Adrenal gland (tissue), 12 donors: Measurements from ENCODE around the gene RPL5. TPM values are rescaled to one million over a fixed set of nuclear protein-coding genes. Genes with fewer than 3 reads are reported as not detected.

Experiments used
- DNase-seq, 7 donors: peaks; one replicate each; pipeline ENCODE4 v3.0.0-alpha.2; 2019 to 2020
- H3K27ac ChIP-seq, 5 donors: fragments of 200-600 bp; sonication (generic) in 4 of 5; 1 replicate in 3 of 5; 2 replicates in 2 of 5; pipeline versions ENCODE4 v1.5.1 to v1.8.0; 2016 to 2020; ENCODE audit warnings: mild to moderate bottlenecking in 1 of 5
- H3K27me3 ChIP-seq: fragments of 200-600 bp; 2 replicates; pipeline ENCODE4 v1.8.0; 2021
- H3K36me3 ChIP-seq, 2 donors: fragments of 200-600 bp; replicated peaks in 1 of 2; 1 replicate in 1 of 2; 2 replicates in 1 of 2; pipeline versions ENCODE4 v1.5.1 to v1.8.0; 2018 to 2022
- H3K4me1 ChIP-seq, 2 donors: fragments of 200-600 bp; replicated peaks in 1 of 2; 1 replicate in 1 of 2; 2 replicates in 1 of 2; pipeline versions ENCODE4 v1.5.1 to v1.8.0; 2018 to 2021
- H3K4me3 ChIP-seq, 4 donors: fragments of 200-600 bp; sonication (generic) in 3 of 4; one replicate each; pipeline ENCODE4 v1.5.1; 2016 to 2018
- H3K9me3 ChIP-seq, 3 donors: fragments of 200-600 bp; sonication (generic) in 1 of 3; replicated peaks in 1 of 3; 1 replicate in 2 of 3; 2 replicates in 1 of 3; pipeline versions ENCODE4 v1.5.1 to v1.8.0; 2016 to 2021
- CTCF ChIP-seq, 6 experiments: fragments of 450-650 bp in 4 of 6; fragments of 200-600 bp in 2 of 6; sonication (generic) in 1 of 6; IDR thresholded peaks; 1 replicate in 5 of 6; 2 replicates in 1 of 6; pipeline versions ENCODE4 v1.5.1 to v1.8.0; 2016 to 2021; ENCODE audit warnings: antibody characterized with exemption in 6 of 6, mild to moderate bottlenecking in 2 of 6, moderate library complexity in 1 of 6
- POLR2A ChIP-seq, 2 donors: fragments of 450-650 bp; IDR thresholded peaks; one replicate each; pipeline ENCODE4 v1.6.1; 2017; ENCODE audit warnings: antibody characterized with exemption in 2 of 2, mild to moderate bottlenecking in 2 of 2, moderate library complexity in 1 of 2
- WGBS, 4 donors: extraction: QIAGEN DNeasy Blood & Tissue Kit in 2 of 4; methylation state at CpG; one replicate each; pipeline versions ENCODE4 v1.1.5 to v1.1.7; 2013 to 2017; 5-methylcytosine and 5-hydroxymethylcytosine counted together
- intact Hi-C, 2 donors: fragments of 100-400 bp; cut with DNase I; formaldehyde crosslinking; loops; one replicate each; pipeline versions ENCODE4 v1.14.1 to v1.15.0; 2022 to 2023
- polyA plus RNA-seq, 3 donors: library from polyadenylated mRNA; stranded (reverse); fragments of 200-250 nt in 2 of 3; fragments of 350-450 nt in 1 of 3; fragmentation: Illumina TruSeq in 1 of 3; extraction: RNeasy Lipid Tissue Mini Kit (QIAGEN cat#74804) in 1 of 3; gene quantifications; one replicate each; pipeline ENCODE4 v1.2.3, GENCODE V29; 2013 to 2014
- total RNA-seq, 9 donors: library from RNA; depleted of rRNA in 4 of 9; stranded (reverse); fragments of >200 nt in 4 of 9; fragments of 120-200 nt in 1 of 9; fragmentation: NEBNext Ultra II Directional in 1 of 9; extraction: Animal tissue kit (Norgen Biotek cat#: 25700) in 1 of 9; gene quantifications; one replicate each; pipeline versions ENCODE4 v1.1.0 to v1.2.4, GENCODE V29; 2013 to 2023
- donor health status: healthy with polysubstance abuse.
- donor health status: Bipolar disorder and iron deficiency.
- donor health status: DM: yes; HTN: yes; CAD: no.
- donor health status: DM: no; HTN: no; CAD: no.
- donor health status: DM: no; HTN: no; CAD: no.
- donor health status: DM: yes; HTN: yes; CAD: no.

RPL5 gene
- total and polyA plus RNA-seq, 12 donors, result 659 to 5,145 (median 1,306) TPM

GRCh38 chr1:92831368-92831761 lies 475 bp upstream of the RPL5 start:
- no peak for TF ChIP-seq POLR2A (IDR thresholded peaks at IDR 0.05)
- TF ChIP-seq CTCF (IDR thresholded peaks at IDR 0.05), result no peak
- no peaks in the 10 kb centered on the region for H3K9me3 ChIP-seq
- 25 to 50% (median 41%) methylated on average over 3 to 4 of the region's 4 CpGs for WGBS, 4 donors
- intact Hi-C loops, result no loop called here
- H3K4me3 ChIP-seq, result peak overlapping the region in 1 of 4 donors; percentile 72
- peak in 1 of 7 donors; percentile 26 for DNase-seq
- H3K4me1 ChIP-seq, result peaks cover 16 to 27% of the 10 kb centered on the region in 2 donors
- no peaks in the 10 kb centered on the region for H3K27me3 ChIP-seq
- H3K27ac ChIP-seq, result no peak overlapping the region
- H3K36me3 ChIP-seq, result peaks cover 0 to 23% of the 10 kb centered on the region in 2 donors

- H3K27me3 ChIP-seq, result no peaks in the 10 kb centered on the region
- TF ChIP-seq POLR2A (IDR thresholded peaks at IDR 0.05) (peak in 1 of 2 donors; percentile 55), CTCF (IDR thresholded peaks at IDR 0.05) (no peak)
- DNase-seq, result peak in 6 of 7 donors; percentile 37 to 68 (median 48)
- H3K4me1 ChIP-seq, result peaks cover 16 to 40% of the 10 kb centered on the region in 2 donors
- H3K27ac ChIP-seq, result peak overlapping the region; percentile 85 to 93 (median 90)
- no peaks in the 10 kb centered on the region for H3K9me3 ChIP-seq
- WGBS, 4 donors, result 0% methylated on average over 11 to 19 of the region's 19 CpGs
- H3K36me3 ChIP-seq, result peaks cover 0 to 36% of the 10 kb centered on the region in 2 donors
- intact Hi-C loops, result no loop called here
- H3K4me3 ChIP-seq, result peak overlapping the region; percentile 72 to 99 (median 90)
These were observed 786 bp downstream of the RPL5 start for GRCh38 chr1:92832537-92833114.

- no peak for DNase-seq
- peaks cover 25 to 52% of the 10 kb centered on the region in 2 donors for H3K4me1 ChIP-seq
- H3K36me3 ChIP-seq, result peaks cover 0 to 48% of the 10 kb centered on the region in 2 donors
- intact Hi-C loops, result no loop called here
- peak overlapping the region in 1 of 4 donors; percentile 72 for H3K4me3 ChIP-seq
- H3K9me3 ChIP-seq, result no peaks in the 10 kb centered on the region
- no peaks in the 10 kb centered on the region for H3K27me3 ChIP-seq
- 59 to 67% (median 62%) methylated on average over 4 to 5 of the region's 5 CpGs for WGBS, 4 donors
- TF ChIP-seq CTCF (IDR thresholded peaks at IDR 0.05), result no peak
- TF ChIP-seq POLR2A (IDR thresholded peaks at IDR 0.05), result no peak
- peak overlapping the region in 2 of 5 donors; percentile 24 to 90 for H3K27ac ChIP-seq
These were observed 2.0 kb downstream of the RPL5 start for GRCh38 chr1:92833840-92834239.

- TF ChIP-seq CTCF (IDR thresholded peaks at IDR 0.05), result no peak
- TF ChIP-seq POLR2A (IDR thresholded peaks at IDR 0.05), result no peak
- no peaks in the 10 kb centered on the region for H3K27me3 ChIP-seq
- peaks cover 0 to 56% of the 10 kb centered on the region in 2 donors for H3K36me3 ChIP-seq
- DNase-seq, result no peak
- no peaks in the 10 kb centered on the region for H3K9me3 ChIP-seq
- no peak overlapping the region for H3K27ac ChIP-seq
- 51 to 61% (median 59%) methylated on average over 5 of the region's 5 CpGs for WGBS, 4 donors
- intact Hi-C loops, result no loop called here
- peaks cover 33 to 60% of the 10 kb centered on the region in 2 donors for H3K4me1 ChIP-seq
- H3K4me3 ChIP-seq, result no peak overlapping the region
These were observed 2.8 kb downstream of the RPL5 start for GRCh38 chr1:92834617-92835016.
